Measurements from ENCODE around the gene CSTB.

Gene CSTB

DNA sequence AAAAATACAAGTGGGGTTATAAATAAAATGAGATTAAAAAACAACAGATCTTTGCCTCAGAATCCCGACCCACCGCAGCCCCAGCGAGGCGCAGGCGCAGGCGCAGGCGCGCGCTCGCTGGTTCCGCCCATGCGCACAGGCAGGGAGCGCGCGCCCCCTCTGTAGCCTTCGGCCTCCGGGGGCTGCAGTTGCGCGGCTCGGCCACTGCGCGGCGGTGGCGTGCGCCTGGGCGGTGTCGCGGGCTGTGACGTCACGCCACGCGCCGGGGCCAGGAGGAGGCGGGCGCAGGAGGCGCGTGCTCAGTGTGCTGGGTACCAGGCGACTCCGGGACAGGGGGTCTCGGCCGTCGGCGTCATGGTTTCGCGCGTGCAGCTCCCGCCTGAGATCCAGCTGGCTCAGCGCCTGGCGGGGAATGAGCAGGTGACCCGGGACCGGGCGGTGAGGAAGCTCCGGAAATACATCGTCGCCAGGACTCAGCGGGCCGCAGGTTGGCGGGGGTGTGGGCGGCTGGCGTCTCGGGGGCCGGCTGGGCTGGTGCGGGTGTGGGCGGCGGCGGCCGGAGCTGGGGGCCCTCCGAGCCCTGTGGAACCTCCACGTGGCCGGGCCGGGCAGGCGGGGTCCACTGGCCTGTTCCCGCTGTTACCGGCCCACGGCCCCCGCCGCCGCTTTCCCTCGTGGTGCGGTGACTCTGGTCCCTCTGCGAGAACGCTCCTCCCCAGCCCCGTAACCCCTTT is 13.3 kb upstream of the CSTB start, which contains the start of gene RRP1:
TSS of gene RRP1 (plus strand) at position 302 of the 734 bp plus-strand sequence. CDS start at position 355, 53 bp downstream.
- peak; percentile 92 to 94 for DNase-seq

DNA sequence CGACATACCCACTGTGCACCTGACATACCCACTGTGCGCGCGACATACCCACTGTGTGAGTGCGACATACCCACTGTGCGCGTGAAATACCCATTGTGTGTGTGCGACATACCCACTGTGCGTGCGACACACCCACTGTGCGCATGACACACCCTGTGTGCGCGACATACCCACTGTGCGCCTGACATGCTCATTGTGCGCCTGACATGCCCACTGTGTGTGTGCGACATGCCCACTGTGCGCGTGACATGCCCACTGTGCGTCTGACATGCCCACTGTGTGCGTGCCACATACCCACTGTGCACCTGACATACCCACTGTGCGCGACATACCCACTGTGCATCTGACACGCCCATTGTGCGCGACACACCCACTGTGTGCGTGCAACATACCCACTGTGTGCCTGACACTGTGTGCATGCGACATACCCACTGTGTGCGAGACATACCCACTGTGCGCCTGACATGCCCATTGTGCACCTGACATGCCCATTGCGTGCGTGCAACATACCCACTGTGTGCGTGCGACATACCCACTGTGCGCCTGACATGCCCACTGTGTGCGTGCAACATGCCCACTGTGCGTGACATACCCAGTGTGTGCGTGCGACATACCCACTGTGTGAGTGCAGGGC is 10.8 kb upstream of the CSTB start:
- DNase-seq, result no peak

DNA sequence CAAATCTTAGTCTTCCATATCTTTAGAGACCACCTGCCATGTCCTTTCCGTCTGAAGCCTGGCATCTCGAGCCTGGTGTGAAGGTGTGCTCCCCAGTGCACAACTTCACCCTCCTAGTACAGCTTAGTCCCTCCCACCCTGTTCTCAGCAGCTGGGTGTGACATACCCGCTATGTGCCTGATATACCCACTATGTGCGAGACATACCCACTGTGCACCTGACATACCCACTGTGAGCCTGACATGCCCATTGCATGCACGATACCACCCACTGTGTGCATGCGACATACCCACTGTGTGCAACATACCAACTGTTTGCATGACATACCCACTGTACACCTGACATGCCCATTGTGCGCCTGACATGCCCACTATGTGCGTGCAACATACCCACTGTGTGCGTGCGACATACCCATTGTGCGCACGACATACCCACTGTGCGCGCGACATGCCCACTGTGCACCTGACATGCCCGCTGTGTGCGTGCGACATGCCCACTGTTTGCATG is 10.2 kb upstream of the CSTB start:
- DNase-seq, result no peak

DNA sequence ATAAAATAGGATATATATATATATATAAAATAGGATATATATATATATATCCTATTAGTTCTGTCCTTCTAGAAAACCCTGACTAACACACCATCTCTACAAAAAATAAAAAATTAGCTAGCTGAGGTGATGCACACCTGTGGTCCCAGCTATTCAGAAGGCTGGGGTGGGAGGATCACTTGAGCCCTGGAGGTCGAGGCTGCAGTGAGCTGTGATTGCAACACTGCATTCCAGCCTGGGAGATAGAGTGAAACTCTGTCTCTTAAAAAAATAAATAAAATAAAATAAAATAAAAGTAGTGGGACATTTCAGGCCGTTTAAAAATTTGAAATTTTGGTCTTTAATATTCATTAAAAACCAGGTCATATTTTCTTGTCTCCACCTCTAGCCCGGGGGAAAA is 9.0 kb upstream of the CSTB start:
- DNase-seq, result no peak

DNA sequence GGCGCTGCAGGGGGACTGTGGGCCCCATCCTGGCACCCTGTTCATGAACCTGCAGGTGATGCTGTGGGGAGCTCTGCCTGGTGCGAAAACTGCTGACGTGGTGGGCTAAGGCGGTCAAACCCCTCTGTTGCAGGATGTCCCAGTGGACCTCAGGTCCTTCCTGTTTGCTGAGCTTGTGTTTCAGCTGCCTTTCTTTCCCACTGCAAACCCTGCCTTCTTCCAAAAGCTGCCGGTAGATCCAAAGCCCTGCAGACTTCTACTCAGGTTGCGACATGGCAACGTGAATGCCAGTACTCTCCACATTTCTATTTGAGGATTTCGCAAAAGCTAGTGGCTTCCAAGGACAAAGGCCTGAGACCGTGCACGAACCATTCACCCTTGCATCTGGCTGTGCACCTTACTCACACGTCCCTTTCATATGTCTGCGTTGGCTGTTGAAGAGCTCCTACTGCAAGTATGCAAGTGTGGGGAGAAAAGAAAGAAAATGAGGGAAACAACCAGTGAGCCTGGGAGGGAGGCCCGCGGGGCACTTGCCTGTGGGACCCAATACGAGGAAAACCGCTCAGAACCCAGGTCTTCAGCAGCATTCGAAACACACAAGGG is 7.1 kb upstream of the CSTB start:
- no peak for DNase-seq

DNA sequence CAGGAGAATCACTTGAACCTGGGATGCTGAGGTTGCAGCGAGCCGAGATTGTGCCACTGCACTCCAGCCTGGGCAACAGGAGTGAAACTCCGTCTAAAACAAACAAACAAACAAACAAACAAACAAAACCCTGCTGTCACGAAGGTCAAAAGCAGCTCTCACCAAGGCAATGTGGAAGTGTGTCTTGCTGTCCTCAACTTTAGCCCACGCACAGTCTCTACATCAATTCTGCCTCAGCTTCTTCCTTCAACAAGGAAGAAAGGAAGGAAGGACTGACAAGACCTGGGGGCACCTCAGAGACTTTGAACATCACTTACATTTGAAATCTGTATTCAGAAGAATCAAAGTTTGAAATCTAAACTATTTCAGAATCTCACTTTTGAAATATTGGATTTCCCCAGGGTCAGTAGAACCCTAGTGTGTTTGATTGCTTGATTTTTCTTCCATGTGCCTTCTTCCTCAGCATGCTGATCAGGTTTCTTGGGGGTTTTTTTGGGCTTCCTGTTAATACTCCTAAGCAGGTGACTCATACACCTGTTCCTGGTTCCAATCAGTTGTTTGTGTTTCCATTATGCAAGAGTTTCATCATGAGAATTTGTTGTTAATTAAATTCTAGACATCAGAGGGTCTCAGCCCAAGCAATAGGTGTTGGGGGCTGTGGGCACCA is 6.5 kb upstream of the CSTB start:
- no peak for DNase-seq

DNA sequence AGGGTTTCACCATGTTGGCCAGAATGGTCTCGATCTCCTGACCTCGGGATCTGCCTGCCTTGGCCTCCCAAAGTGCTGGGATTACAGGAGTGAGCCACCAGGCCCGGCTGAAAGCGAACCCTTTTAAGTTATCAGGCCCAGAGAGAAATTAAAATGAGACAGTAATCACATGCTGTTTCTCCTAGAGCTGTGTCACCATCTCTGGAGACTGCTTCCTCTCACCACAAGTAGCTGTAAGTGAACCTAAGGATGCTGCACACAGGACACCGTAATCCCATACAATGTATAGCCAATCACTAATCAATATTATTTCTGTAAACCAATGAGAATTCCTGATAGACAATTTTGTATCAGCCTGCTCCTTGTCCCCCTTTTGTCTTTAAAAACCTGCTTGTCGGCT is 5.7 kb upstream of the CSTB start:
- no peak for DNase-seq

DNA sequence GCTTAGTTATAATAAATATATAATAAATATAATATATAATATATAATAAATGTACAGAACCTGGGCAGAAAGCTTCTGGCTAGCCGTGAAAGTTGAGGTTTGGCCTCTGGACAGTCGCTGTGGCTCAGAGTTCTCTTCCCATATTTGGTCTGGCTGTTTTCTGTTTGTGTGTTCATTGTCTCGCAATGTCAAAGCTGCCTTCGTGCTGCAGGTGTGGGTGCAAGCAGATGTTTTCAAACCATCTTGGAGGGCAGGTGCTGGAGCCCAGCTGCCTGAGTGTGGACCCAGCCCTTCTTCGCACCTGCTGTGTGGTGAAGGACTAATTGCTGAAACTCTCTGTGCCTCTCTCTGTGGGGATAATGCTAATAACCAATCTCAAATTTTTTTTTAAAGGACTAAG is 3.6 kb upstream of the CSTB start:
- no peak for DNase-seq

DNA sequence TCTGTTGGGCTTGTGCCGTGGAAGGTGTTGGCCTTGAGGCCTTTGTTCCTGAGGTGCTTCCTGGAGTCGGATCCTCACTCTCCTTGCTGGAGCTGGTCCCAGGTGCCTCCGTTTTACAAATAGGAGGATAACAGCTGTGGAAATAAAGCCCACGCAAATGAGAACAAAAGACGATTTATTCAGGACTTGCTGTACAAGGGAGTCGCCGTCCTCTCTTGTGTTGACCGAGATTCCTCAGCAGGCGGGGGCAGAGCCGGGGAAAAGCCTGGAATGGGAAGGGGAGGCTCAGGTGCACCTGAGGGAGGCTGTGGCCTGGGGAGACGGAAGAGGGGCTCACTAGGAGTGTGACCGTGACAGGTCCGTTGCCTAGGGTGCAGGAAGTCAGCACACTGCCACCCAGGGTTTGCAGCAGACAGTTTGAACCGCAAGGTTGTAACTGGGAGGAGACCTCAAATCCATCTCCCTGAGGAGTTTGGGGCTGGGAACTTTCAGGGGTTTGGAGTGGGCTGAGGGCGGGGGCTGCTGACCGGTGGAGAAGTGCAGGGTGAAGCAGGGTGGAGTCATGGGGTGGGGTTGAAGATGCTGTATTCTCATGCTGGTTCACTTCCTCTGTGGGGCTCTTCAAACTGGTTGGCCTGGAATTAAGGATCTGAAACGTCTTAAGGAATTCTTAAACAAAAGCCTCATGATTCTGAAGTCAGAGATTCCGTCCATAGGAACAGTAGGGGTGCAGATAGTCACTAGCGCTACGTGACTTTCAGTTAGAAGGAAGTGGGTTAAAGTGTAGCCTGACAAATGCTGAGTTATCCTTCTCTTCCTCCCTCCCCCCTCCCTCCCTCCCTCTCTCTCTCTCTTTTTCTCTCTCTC is 2.6 kb upstream of the CSTB start:
- peak; percentile 17 to 20 for DNase-seq

DNA sequence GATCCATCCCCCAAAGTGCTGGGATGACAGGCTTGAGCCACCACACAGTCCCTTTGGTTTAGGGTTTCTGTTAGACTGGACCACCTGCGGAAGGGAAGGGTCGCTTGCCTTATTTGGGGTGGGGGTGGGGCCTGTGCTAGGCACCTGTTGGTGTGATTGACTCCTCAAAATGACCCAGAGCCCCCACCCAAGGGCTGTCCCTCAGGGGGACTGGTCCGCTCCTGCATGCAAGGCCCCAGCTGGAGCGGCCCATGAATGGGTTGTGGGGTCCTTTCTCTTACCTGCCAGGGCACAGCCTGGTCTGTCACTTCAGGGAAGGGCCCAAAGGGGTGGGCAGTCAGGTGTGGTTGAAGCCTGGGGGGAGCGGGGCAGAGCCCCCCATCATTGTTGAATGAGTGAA is 1.8 kb upstream of the CSTB start:
- DNase-seq, result no peak

DNA sequence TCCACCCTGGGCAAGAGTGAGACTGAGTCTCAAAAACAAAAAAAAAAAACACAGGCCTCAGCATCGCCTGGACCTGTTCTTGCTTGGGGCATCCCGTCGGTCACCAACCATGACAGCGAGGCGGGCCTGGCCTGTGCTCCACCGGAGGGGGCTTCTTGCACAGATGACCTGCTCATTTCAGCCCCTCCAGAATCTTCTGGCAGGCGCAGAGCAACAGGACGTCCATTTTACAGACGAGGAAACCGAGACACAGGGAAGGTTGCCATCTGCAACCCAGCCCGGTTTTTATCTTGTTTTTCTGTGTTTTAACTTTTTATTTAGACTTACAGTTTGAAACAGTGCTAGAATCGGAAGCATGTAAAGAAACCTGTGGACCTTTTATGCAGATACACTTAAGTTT is 918 bp downstream of the CSTB start:
- DNase-seq, result no peak

DNA sequence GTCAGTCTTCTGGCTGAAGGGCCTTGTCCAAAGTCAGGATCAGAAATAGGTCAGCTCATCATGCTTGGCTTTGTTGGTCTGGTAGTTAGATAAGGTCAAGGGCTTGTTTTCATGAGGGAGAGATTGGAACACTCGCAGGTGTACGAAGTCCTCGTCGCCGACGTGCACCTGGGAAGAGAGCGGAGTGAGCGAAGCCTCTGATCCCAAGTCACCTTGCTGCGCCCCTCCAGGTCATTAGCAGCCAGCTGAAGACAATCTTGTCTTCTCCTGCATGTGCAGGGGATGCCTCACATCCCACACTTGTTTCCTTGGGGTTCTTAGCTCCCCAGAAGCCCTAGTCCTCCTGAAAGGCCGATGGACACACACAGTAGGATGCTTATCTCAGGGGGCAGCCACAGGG is 1.9 kb downstream of the CSTB start:
- DNase-seq, result no peak

DNA sequence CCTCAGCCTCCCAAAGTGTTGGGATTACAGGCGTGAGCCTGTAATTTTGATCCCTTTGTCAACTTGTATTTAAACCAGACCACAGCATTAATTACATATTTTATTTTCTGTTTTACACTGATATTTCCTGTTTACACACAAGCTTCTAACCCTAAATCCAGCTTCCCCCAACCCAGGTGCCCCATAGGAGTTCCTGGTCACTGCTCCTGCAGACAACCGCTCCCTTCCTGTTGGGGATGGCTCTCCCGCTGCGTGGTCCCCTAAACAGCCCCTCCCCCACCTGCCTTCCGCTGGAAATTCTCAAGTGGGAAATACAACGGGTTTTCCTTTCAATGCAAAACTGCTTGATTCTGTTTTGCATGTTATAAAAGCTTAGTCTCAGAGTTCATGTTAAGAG is 3.7 kb downstream of the CSTB start:
- no peak for DNase-seq

DNA sequence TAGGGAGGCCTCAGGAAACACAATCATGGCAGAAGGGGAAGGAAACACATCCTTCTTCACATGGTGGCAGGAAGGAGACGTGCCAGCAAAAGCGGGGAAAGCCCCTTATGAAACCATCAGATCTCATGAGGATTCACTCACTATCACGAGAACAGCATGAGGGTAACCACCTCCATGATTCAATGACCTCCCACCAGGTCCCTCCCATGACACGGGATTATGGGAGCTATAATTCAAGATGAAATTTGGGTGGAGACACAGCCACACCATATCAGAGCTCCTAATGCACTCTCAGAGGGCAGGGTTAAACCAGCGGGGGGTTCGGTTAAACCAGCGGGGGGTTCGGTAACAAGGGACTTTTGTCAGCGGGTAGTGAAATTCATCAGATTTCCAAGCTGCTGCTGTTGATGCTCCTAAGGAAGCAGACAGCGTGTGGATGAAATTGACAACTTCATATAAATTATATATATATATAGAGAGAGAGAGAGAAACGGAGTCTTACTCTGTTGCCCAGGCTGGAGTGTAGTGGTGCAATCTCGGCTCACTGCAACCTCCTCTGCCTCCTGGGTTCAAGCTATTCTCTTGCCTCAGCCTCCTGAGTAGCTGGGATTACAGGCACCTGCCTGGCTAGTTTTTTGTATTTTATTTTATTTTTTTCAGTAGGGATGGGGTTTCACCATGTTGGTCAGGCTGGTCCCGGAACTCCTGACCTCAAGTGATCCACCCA is 4.2 kb downstream of the CSTB start:
- DNase-seq, result no peak

DNA sequence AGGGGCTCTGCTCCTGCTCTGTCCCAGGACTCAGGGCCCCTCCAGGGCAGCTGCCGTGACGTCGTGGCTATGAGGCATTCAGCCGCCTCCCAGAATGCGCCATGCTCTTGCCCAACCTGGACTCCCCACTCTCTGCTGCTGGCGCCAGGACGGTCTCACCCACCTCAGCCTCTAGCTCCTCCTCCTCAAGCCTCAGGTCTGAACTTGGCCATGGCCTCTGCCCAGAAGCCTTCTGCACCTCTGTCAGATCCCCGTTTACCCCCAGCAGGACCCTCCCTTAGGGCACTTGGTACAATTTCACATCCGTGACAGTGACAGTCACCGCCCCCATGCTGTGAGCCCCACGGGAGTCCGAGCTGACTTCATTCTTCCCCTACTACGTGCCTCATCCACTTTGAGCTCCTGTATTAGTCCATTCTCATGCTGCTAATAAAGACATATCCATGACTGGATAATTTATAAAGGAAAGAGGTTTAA is 4.9 kb downstream of the CSTB start:
- DNase-seq, result no peak

DNA sequence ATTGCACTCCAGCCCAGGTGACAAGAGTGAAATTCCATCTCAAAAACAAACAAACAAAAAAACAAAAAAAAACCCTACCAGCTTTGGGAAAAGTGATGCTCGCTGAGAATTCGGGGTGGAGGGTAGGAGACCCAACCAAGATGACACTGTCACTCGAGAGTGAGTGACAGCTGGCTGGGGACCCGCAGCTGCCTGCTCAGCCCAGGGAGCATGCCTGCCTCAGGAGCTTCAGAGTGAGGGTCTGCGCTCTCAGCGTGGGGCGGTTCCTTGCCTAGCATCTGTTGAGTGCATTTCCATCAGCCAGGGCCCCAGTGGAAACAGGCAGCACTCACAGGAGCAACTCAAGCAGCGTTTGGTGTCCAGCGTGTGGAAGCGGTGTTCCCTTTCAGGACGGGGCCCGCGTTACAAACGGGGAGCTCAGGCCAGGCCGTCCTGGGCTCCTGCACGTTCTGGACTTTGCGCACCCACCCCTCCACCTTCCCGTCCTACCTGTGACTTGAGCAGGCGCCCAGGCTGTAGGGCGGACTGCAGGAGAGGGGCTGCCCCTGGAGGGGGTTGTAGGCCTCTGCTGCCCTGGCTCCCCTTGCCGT is 5.9 kb downstream of the CSTB start:
- DNase-seq, result no peak

DNA sequence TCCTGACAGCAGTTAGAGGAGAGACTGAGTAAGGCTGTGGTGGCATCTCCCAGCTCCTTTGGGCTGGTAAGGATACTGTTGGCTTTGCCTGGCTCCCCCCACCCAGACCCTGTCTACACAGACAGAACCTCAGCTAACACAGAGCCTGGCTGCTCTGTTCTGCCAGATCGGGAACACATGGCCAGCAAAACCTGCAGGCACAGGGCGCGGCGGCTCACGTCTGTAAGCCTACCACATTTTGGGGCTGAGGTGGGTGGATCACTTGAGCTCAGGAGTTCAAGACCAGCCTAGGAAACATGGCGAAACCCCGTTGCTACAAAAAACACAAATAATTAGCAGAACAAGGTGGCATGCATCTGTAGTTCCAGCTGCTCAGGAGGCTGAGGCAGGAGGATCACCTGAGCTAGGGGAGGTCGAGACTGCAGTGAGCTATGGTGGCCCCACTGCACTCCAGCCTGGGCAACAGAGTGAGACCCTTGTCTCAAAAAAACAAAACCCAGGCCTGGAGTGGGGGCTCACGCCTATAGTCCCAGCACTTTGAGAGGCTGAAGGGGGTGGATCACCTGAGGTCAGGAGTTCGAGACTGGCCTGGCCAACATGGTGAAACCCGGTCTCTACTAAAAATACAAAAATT is 6.7 kb downstream of the CSTB start:
- DNase-seq, result no peak

DNA sequence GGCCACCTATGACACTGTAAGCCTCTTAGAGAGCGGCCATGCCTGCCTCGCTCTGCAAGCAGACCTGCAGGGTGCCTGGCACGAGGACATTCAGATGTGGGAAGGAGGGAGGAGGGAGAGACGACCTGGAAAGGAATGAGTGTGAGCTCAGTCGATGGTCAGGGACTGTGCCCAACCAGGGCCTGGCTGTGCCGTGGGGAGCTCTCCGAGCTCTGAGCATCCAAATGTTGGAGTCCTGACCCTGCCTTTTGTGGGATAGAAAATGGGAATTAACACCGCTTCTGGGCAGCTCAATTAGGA is 7.3 kb downstream of the CSTB start:
- no peak for DNase-seq

DNA sequence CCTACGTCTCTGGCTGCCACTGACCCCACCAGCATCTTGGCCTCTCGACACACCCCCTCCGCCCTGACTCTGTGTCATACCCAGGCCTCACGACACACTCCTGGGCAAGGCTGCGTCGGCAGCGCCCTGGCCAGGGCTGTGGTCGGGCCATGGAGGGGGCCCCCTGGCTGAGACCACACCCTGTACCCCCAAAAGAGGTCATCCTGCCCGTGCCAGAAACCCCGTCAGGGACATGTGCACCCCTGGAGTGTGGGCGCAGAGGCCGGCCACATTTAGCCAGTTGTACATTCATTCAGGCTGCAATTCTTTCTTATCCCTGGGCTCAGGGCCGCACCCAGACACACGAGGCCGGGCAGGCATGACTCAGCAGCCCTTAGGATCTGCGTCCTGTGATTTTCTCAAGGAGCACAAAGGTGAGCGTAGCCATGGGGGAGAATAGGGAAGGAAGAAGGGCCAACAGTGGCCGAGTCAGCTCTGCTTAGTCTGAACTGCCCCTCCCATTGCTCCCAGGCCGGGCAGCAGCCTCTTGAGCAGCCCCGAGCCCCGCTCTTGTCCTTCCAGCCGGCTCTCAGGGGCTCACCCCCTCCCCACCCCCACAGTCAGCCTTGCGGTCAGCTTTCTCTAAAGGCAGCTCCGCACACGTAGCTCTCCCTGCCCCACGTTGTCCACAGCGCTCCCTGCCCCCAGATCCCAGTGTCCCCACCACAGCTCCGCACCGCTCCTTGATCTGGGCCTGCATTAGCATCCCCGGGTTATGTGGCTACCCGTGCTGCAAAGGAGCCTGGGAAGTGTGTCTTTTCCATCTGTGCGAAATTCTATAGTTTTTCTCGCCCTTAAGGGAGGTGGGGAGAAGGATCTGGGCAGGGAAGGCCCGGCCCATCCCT is 7.9 kb downstream of the CSTB start:
- no peak for DNase-seq

DNA sequence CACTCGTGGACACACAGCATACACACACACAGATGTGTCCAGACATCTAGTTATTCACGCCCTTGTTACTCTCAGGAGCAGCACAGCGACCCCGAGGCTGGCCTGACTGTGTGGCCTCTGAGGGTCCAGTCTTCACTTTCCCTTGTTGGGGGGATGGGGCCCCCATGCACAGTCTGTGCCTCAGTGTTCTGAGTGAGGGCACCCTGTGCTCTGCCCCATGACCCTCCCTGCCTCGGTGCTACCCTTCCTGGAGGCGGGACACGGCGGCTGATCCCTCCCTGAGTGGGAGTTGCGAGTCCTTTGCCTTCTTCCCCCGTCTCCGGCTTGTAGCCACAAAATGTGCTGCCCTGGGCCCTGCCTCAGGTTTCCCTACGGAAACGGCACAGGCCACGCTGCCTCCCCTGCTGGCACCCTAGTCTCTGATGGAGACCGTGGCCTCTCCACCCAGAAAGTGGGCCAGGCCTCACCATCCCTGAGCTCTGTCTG is 8.6 kb downstream of the CSTB start:
- no peak for DNase-seq

Measured in CD4-positive, alpha-beta T cell treated with Interleukin-4 for 1 hour (primary cell).